Measurements from ENCODE around the gene ITGB3.

Gene ITGB3

DNA sequence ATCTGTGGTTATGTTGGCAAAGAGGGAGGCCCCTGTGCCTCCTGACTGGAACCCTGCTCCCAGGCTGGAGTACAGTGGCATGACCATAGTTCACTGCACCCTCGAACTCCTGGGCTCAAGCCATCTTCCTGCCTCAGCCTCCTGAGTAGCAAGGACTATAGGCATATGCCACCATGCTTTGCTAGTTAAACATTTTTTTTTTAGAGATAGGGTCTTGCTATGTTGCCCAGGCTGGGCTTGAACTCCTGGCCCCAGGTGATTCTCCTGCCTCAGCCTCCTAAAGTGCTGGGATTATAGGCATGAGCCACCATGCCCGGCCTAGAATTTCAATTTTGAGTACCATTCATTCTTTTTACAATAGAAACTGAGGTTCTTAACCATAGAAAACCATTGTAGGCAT, 21.2 kb upstream of the ITGB3 start:
- H3K27ac ChIP-seq (ENCODE audit: low read length): no peak overlapping the region
- no peaks in the 10 kb centered on the region for H3K36me3 ChIP-seq (ENCODE audit: control insufficient read depth in 2 of 2, insufficient read depth in 2 of 2, low read length in 2 of 2)
- no peaks in the 10 kb centered on the region for H3K27me3 ChIP-seq (ENCODE audit: control insufficient read depth in 1 of 2, insufficient read depth in 2 of 2, low read length in 2 of 2)

DNA sequence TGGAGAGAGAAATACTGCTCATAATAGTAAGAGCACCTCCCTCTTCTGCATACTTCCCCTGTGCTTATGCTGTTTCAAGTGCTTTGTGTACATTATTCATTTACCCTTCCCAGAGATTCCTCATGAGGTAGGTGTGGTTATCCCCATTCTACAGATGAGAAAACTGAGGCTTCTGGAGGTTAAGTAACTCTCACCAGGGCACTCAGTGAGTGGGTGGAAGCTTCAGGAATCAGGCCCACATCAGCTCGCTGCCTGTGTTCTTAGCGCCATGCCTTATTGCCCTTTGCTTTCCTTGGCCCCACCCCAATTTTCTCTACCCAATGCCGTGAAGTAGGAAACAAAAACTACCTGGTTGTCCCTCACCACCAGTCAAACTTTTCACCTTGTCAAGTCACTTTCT, 18.1 kb upstream of the ITGB3 start:
- peaks cover 10% of the 10 kb centered on the region for H3K4me1 ChIP-seq (ENCODE audit: control insufficient read depth, insufficient read depth, low read length)
- H3K9ac ChIP-seq (ENCODE audit: low read length in 2 of 2): no peak overlapping the region
- no peak overlapping the region for H3K4me3 ChIP-seq (ENCODE audit: low read length in 2 of 2)
- H3K36me3 ChIP-seq (ENCODE audit: control insufficient read depth in 2 of 2, insufficient read depth in 2 of 2, low read length in 2 of 2): no peaks in the 10 kb centered on the region
- H3K27me3 ChIP-seq (ENCODE audit: control insufficient read depth in 1 of 2, insufficient read depth in 2 of 2, low read length in 2 of 2): no peaks in the 10 kb centered on the region
- no peaks in the 10 kb centered on the region for H3K9me3 ChIP-seq (ENCODE audit: control insufficient read depth in 2 of 2, low read length in 2 of 2)
- no peak overlapping the region for H3K27ac ChIP-seq (ENCODE audit: low read length)

More for the DNA sequence above, 21.2 kb upstream of the ITGB3 start:
- Histone ChIP-seq H3K4me1 (ENCODE audit: control insufficient read depth, insufficient read depth, low read length) (peaks cover 10% of the 10 kb centered on the region), H3K9ac (ENCODE audit: low read length in 2 of 2) (no peak overlapping the region), H3K4me3 (ENCODE audit: low read length in 2 of 2) (no peak overlapping the region), H3K9me3 (ENCODE audit: control insufficient read depth in 2 of 2, low read length in 2 of 2) (no peaks in the 10 kb centered on the region)

DNA sequence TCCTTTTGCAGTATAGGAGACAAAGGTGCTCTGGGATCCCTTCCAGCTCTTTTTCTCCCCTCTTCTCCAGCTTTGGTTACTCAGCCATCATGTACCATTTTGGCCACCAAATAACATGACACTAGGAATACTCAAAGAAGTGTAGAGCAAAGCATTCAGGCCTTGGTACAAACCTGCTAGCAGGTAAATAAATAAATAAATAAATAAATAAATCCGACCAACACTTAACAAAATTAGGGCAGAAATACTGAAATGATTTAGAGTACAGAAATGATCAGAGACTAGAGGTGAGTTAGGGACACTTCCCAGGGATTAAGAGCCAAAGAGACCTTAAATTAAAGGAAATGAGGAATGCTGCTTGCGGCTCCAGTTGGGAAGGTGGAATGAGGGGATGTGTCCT, 17.7 kb upstream of the ITGB3 start:
- Histone ChIP-seq H3K9ac (ENCODE audit: low read length in 2 of 2) (no peak overlapping the region), H3K36me3 (ENCODE audit: control insufficient read depth in 2 of 2, insufficient read depth in 2 of 2, low read length in 2 of 2) (no peaks in the 10 kb centered on the region), H3K4me1 (ENCODE audit: control insufficient read depth, insufficient read depth, low read length) (peaks cover 10% of the 10 kb centered on the region), H3K9me3 (ENCODE audit: control insufficient read depth in 2 of 2, low read length in 2 of 2) (no peaks in the 10 kb centered on the region), H3K27me3 (ENCODE audit: control insufficient read depth in 1 of 2, insufficient read depth in 2 of 2, low read length in 2 of 2) (no peaks in the 10 kb centered on the region), H3K27ac (ENCODE audit: low read length) (no peak overlapping the region), H3K4me3 (ENCODE audit: low read length in 2 of 2) (no peak overlapping the region)

DNA sequence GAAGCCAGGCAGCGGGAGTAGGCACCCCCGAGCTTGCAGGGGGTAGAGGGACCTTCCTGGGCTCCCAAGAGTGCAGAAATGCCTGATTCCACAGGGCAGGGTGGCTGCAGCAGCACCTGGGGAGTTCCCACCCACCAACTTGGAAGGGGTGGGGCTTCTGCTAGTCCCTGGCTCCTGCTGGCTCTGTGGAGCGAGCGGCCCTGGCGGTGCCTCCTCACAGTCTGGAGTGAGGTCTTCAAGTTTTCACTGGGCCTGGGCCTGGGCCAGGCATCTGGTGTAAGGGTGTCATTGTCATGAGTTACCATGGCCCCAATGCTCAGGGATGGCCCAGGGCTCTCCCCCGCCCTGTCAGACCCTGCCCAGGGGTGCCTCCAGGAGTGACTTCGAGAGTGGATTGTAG, 15.8 kb upstream of the ITGB3 start:
- H3K9me3 ChIP-seq (ENCODE audit: control insufficient read depth in 2 of 2, low read length in 2 of 2): no peaks in the 10 kb centered on the region
- no peak overlapping the region for H3K9ac ChIP-seq (ENCODE audit: low read length in 2 of 2)
- H3K27me3 ChIP-seq (ENCODE audit: control insufficient read depth in 1 of 2, insufficient read depth in 2 of 2, low read length in 2 of 2): no peaks in the 10 kb centered on the region
- no peaks in the 10 kb centered on the region for H3K36me3 ChIP-seq (ENCODE audit: control insufficient read depth in 2 of 2, insufficient read depth in 2 of 2, low read length in 2 of 2)
- H3K4me3 ChIP-seq (ENCODE audit: low read length in 2 of 2): no peak overlapping the region
- H3K4me1 ChIP-seq (ENCODE audit: control insufficient read depth, insufficient read depth, low read length): peaks cover 10% of the 10 kb centered on the region
- H3K27ac ChIP-seq (ENCODE audit: low read length): no peak overlapping the region

DNA sequence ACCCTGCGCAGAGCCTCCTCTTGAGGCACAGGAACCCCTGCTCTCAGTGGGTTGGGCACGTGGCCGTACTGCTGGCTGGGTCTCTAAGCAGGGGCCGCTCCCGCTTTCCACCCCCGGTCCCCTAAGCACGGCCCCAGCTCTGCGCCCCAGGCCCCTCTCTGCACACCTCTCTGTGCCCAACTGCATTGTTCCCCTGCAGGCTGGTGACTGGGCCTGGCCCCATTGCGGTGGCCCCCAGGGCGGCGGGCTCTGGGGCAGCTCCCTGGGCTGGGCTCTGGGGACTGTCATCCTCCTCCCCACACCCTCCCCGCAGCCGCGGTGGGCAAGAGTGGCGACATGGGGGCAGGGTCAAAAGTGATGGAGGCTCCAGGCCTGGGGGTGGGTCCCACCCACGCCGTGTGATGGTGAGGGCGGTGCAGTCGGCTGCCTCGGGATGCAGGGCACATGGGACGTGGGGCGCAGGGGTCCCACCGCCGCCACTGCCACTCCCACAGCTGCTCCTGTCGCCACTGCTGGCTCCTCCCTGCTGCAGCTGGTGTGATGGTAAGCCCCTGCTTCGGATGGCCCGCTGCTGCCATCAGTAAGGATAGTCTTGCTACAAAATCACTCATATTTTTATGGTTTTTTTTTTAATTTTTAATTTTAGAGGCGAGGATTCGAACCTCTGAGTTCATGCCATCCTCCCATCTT, 15.2 kb upstream of the ITGB3 start:
- Histone ChIP-seq H3K36me3 (ENCODE audit: control insufficient read depth in 2 of 2, insufficient read depth in 2 of 2, low read length in 2 of 2) (no peaks in the 10 kb centered on the region), H3K4me1 (ENCODE audit: control insufficient read depth, insufficient read depth, low read length) (peaks cover 10% of the 10 kb centered on the region), H3K4me3 (ENCODE audit: low read length in 2 of 2) (no peak overlapping the region), H3K27me3 (ENCODE audit: control insufficient read depth in 1 of 2, insufficient read depth in 2 of 2, low read length in 2 of 2) (no peaks in the 10 kb centered on the region), H3K9ac (ENCODE audit: low read length in 2 of 2) (no peak overlapping the region), H3K27ac (ENCODE audit: low read length) (no peak overlapping the region), H3K9me3 (ENCODE audit: control insufficient read depth in 2 of 2, low read length in 2 of 2) (no peaks in the 10 kb centered on the region)

DNA sequence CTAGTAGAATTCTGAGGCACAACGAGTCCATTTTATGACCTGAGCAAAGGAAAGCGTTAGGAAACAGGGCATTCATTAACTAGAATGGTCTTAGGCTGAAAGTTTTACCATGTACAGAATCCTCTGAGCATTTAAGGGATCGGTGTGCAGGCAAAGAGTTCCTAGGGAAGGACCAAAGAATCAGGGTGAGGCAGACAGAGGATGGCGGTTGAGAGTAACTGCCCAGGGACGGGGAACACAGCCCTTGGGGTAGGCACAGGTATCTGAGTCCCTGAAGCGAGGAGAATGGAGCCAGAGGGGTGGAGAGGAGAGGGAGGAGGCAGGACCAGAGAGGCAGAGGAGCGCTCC, 14.0 kb upstream of the ITGB3 start:
- H3K9me3 ChIP-seq (ENCODE audit: control insufficient read depth in 2 of 2, low read length in 2 of 2): no peaks in the 10 kb centered on the region
- peak overlapping the region; percentile 60 for H3K27ac ChIP-seq (ENCODE audit: low read length)
- H3K36me3 ChIP-seq (ENCODE audit: control insufficient read depth in 2 of 2, insufficient read depth in 2 of 2, low read length in 2 of 2): no peaks in the 10 kb centered on the region
- H3K4me1 ChIP-seq (ENCODE audit: control insufficient read depth, insufficient read depth, low read length): peaks cover 10% of the 10 kb centered on the region
- no peaks in the 10 kb centered on the region for H3K27me3 ChIP-seq (ENCODE audit: control insufficient read depth in 1 of 2, insufficient read depth in 2 of 2, low read length in 2 of 2)
- no peak overlapping the region for H3K4me3 ChIP-seq (ENCODE audit: low read length in 2 of 2)
- peak overlapping the region in 1 of 2 donors; percentile 21 for H3K9ac ChIP-seq (ENCODE audit: low read length in 2 of 2)

DNA sequence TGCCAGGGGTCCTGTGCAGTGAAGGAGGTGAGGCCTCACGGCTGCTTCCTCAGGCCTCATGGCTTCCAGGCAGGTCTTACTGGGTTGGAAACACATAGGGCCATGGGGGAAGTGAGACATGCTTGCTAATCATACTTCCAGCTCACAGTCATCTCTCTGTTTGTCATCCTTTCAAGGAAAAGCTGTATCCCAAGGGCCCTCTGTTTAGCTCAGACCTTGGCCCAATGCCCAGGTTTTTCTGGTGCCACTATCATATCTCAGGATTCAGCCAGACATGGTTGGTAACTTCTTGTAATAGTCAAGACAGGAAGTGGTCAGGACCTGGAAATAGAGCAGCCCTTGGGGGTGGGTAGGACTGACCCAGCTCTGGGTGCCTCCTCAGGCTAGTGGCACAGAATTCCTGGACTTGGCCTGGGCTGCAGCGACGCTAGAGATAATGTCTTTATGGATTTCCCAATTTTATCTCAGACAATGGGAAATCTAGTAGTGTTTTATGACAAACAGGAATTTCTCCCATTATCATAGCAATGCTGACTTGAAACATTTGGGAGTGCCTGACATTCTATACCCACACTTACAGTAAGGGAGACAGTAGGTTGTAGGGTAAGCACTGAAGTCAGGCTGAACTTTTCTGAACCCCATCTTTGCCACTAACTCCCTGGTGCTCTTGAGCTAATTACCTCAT, 13.5 kb upstream of the ITGB3 start:
- no peak overlapping the region for H3K4me3 ChIP-seq (ENCODE audit: low read length in 2 of 2)
- H3K27me3 ChIP-seq (ENCODE audit: control insufficient read depth in 1 of 2, insufficient read depth in 2 of 2, low read length in 2 of 2): no peaks in the 10 kb centered on the region
- H3K9ac ChIP-seq (ENCODE audit: low read length in 2 of 2): peak overlapping the region in 1 of 2 donors; percentile 21

DNA sequence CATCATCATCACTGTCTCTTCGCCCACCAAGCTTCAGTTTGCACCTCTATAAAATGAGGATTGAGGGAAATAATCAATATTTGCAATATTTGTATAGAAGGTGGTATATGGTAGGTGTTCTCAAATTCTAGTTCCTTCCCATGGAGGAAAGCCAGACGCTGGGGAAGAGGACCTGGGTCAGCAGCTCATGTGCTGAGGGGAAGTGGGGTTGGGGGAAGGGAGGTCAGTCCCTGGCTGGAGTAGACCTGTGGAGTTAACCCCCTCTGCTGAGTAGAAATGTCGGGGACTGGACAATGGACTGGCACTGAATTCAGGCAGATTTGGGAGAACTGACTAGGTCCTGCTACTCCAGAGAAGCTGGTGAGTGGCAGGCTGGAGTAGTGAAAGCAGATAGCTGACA, 12.8 kb upstream of the ITGB3 start:
- Histone ChIP-seq H3K36me3 (ENCODE audit: control insufficient read depth in 2 of 2, insufficient read depth in 2 of 2, low read length in 2 of 2) (no peaks in the 10 kb centered on the region), H3K27me3 (ENCODE audit: control insufficient read depth in 1 of 2, insufficient read depth in 2 of 2, low read length in 2 of 2) (no peaks in the 10 kb centered on the region), H3K9me3 (ENCODE audit: control insufficient read depth in 2 of 2, low read length in 2 of 2) (no peaks in the 10 kb centered on the region), H3K4me3 (ENCODE audit: low read length in 2 of 2) (no peak overlapping the region), H3K4me1 (ENCODE audit: control insufficient read depth, insufficient read depth, low read length) (peaks cover 10% of the 10 kb centered on the region), H3K9ac (ENCODE audit: low read length in 2 of 2) (no peak overlapping the region), H3K27ac (ENCODE audit: low read length) (peak overlapping the region; percentile 60)

More for the DNA sequence above, 13.5 kb upstream of the ITGB3 start:
- no peaks in the 10 kb centered on the region for H3K36me3 ChIP-seq (ENCODE audit: control insufficient read depth in 2 of 2, insufficient read depth in 2 of 2, low read length in 2 of 2)
- no peaks in the 10 kb centered on the region for H3K9me3 ChIP-seq (ENCODE audit: control insufficient read depth in 2 of 2, low read length in 2 of 2)
- peak overlapping the region; percentile 60 for H3K27ac ChIP-seq (ENCODE audit: low read length)
- peaks cover 10% of the 10 kb centered on the region for H3K4me1 ChIP-seq (ENCODE audit: control insufficient read depth, insufficient read depth, low read length)

DNA sequence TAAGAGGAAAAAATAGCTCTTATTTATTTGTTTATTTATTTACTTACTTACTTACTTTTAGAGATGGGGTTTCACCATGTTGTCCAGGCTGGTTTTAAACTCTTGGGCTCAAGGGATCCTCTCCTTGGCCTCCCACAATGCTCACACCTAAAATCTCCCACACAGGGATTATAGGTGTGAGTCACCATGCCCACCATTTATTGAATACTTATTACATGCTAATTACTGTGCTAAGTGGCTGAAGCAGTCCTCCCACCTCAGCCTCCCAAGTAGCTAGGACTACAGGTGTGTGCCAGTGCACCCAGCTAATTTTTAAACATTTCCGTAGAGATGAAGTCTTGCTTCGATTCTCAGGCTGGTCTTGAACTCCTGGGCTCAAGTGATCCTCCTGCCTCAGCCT, 11.0 kb upstream of the ITGB3 start:
- Histone ChIP-seq H3K27ac (ENCODE audit: low read length) (no peak overlapping the region), H3K9me3 (ENCODE audit: control insufficient read depth in 2 of 2, low read length in 2 of 2) (no peaks in the 10 kb centered on the region), H3K36me3 (ENCODE audit: control insufficient read depth in 2 of 2, insufficient read depth in 2 of 2, low read length in 2 of 2) (no peaks in the 10 kb centered on the region), H3K4me3 (ENCODE audit: low read length in 2 of 2) (no peak overlapping the region), H3K9ac (ENCODE audit: low read length in 2 of 2) (no peak overlapping the region), H3K4me1 (ENCODE audit: control insufficient read depth, insufficient read depth, low read length) (peaks cover 8% of the 10 kb centered on the region), H3K27me3 (ENCODE audit: control insufficient read depth in 1 of 2, insufficient read depth in 2 of 2, low read length in 2 of 2) (no peaks in the 10 kb centered on the region)

DNA sequence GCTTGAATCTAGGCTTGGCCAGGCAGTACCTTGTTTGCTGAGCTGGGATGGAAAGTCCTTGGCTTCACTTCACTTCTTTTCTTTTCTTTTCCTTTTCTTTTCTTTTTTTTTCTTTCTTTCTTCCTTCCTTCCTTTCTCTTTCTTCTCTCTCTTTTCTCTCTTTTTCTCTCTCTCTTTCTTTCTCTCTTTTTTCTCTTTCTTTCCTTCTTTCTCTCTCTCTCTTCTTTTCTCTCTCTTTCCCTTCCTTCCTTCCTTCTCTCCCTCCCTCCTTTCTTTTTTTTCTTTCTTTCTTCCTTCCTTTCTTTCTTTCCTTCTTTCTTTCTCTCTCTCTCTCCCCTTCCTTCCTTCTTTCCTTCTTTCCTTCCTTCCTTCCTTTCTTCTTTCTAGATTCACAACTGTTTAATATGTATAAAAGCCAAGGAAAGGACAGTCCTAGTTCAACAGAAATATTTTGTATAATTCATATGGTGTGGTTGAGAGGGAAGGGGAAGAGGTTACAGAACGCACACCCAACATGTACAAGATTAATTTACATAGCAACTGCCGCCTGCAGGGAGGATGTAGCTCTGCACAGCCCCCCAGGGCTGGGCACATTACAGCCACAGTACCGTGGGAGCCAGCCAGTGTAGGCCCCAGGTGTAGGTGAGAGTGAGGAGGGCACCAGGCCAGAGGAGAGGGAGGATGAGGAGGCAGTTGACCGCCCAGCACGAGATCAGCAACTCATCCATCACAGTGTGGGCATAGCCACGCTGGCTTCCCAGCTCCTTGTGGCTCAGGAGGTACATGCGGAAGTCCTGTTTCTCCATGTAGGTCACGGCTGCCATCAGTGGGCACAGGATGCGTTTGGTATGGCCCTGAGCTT, 9.7 kb upstream of the ITGB3 start:
- H3K36me3 ChIP-seq (ENCODE audit: control insufficient read depth in 2 of 2, insufficient read depth in 2 of 2, low read length in 2 of 2): no peaks in the 10 kb centered on the region
- H3K4me1 ChIP-seq (ENCODE audit: control insufficient read depth, insufficient read depth, low read length): peaks cover 8% of the 10 kb centered on the region
- no peak overlapping the region for H3K4me3 ChIP-seq (ENCODE audit: low read length in 2 of 2)
- no peaks in the 10 kb centered on the region for H3K27me3 ChIP-seq (ENCODE audit: control insufficient read depth in 1 of 2, insufficient read depth in 2 of 2, low read length in 2 of 2)
- H3K9me3 ChIP-seq (ENCODE audit: control insufficient read depth in 2 of 2, low read length in 2 of 2): no peaks in the 10 kb centered on the region
- no peak overlapping the region for H3K9ac ChIP-seq (ENCODE audit: low read length in 2 of 2)
- H3K27ac ChIP-seq (ENCODE audit: low read length): no peak overlapping the region

Measured in stomach smooth muscle (tissue), 2 donors.